Endothelial cell (in vitro differentiated cells): ENCODE data around the gene SSRP1. TPM values are rescaled to one million over a fixed set of nuclear protein-coding genes. Genes with fewer than 3 reads are reported as not detected.

ENCODE experiments used
- DNase-seq: peaks from one replicate; pipeline ENCODE4 v3.0.0; 2021; ENCODE audit warnings: low spot score
- H3K27ac Mint-ChIP-seq: one replicate; pipeline ENCODE4 v1.8.0; 2021; ENCODE audit warnings: mixed read lengths, inconsistent platforms; ENCODE audit not compliant: unreplicated experiment
- H3K27me3 Mint-ChIP-seq: one replicate; pipeline ENCODE4 v1.8.0; 2021; ENCODE audit warnings: mild to moderate bottlenecking, moderate library complexity, mixed read lengths, inconsistent platforms; ENCODE audit not compliant: unreplicated experiment
- H3K36me3 Mint-ChIP-seq: one replicate; pipeline ENCODE4 v1.8.0; 2021; ENCODE audit warnings: mild to moderate bottlenecking, low read depth, mixed read lengths, inconsistent platforms; ENCODE audit not compliant: unreplicated experiment
- H3K4me1 Mint-ChIP-seq: one replicate; pipeline ENCODE4 v1.8.0; 2021; ENCODE audit warnings: mild to moderate bottlenecking, mixed read lengths, inconsistent platforms; ENCODE audit not compliant: unreplicated experiment
- H3K4me3 Mint-ChIP-seq: one replicate; pipeline ENCODE4 v1.8.0; 2021; ENCODE audit warnings: mild to moderate bottlenecking, mixed read lengths, inconsistent platforms; ENCODE audit not compliant: unreplicated experiment
- H3K9me3 Mint-ChIP-seq: one replicate; pipeline ENCODE4 v1.8.0; 2021; ENCODE audit warnings: mixed read lengths, inconsistent platforms; ENCODE audit not compliant: unreplicated experiment
- total RNA-seq: library from RNA; stranded (reverse); fragmentation: NEBNext Ultra II Directional; extraction: Animal tissue kit (Norgen Biotek cat#: 25700); gene quantifications from one replicate; pipeline ENCODE4 v1.2.1, GENCODE V29; 2021; ENCODE audit not compliant: unreplicated experiment
- TF ChIP-seq, protein P1 (sequence below): fragments of 200-600 bp; sonication (generic); IDR thresholded peaks from one replicate; pipeline ENCODE4 v1.5.0; 2021; ENCODE audit warnings: antibody characterized with exemption; ENCODE audit not compliant: unreplicated experiment

Gene SSRP1
- total RNA-seq, 1 donor from 2014 or later = 134 TPM

DNA sequence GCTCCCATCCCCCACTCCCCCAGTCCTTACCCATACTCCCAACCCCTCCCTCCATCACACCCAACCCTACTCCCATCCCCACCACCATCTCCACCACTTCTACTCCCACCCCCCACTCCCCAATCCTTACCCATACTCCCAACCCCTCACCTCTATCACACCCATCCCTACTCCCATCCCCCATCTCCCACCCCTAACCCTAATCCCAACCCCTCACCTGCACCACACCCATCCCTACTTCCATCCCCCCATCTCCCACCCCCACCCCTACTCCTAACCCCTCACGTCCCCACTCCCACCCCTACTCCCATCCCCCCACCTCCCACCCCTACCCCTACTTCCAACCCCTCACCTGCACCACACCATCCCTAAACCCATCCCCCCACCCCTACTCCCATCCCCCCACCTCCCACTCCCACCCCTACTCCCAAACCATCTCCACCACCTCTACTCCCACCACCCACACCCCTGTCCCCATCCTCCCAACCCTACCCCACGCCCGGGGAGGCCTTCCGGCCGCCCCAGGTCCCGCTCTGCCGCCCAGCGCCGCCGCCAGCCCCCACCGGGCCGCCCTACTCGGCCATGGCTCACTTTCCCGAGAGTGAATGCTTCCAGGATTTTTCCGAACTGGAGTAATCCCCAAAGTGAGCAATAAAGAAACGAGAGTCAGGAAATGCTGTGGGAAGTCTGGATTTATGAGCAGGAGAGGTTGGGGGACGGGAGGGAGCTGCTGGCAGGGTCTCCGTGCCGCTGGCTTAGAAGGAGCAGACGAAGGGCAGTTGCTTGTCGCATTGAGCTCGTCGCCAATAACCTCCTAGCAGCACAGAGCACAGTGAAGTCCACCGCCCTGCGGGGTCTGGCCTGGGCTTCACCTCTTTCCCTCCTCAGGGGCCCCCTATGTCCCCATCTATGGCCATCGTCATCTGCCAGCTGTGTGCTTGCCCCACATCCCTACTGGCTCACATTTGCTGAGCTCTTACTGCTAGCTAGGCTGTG, 40.7 kb upstream of the SSRP1 start:
- Mint-ChIP-seq H3K27ac (no peak overlapping the region), H3K4me3 (no peak overlapping the region), H3K4me1 (no peaks in the 10 kb centered on the region), H3K36me3 (no peaks in the 10 kb centered on the region), H3K9me3 (no peaks in the 10 kb centered on the region), H3K27me3 (peaks cover 13% of the 10 kb centered on the region)
- TF ChIP-seq, protein P1, sequence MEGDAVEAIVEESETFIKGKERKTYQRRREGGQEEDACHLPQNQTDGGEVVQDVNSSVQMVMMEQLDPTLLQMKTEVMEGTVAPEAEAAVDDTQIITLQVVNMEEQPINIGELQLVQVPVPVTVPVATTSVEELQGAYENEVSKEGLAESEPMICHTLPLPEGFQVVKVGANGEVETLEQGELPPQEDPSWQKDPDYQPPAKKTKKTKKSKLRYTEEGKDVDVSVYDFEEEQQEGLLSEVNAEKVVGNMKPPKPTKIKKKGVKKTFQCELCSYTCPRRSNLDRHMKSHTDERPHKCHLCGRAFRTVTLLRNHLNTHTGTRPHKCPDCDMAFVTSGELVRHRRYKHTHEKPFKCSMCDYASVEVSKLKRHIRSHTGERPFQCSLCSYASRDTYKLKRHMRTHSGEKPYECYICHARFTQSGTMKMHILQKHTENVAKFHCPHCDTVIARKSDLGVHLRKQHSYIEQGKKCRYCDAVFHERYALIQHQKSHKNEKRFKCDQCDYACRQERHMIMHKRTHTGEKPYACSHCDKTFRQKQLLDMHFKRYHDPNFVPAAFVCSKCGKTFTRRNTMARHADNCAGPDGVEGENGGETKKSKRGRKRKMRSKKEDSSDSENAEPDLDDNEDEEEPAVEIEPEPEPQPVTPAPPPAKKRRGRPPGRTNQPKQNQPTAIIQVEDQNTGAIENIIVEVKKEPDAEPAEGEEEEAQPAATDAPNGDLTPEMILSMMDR = no peak
- no peak for DNase-seq

DNA sequence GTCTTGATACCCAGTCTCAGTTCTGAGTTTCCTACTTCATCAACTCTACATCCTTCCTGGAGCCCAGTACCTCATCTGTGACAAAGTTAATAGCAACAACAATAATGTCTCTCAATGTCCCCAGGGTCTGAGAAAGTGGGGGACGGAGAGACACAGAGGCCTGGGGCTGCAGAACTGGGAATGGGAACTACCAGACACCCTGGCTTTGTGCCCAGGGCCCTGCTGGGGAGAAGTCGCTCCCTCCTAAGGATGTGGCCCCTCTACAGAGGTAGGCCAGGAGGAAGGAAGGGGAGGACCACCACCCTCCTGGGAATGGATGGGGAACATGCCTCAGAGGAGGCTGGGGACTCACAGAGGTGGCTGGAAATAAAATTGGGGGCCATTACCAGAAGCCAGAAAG, 39.8 kb upstream of the SSRP1 start:
- Mint-ChIP-seq H3K4me1 (peaks cover 3% of the 10 kb centered on the region), H3K36me3 (no peaks in the 10 kb centered on the region), H3K27me3 (peaks cover 12% of the 10 kb centered on the region), H3K4me3 (no peak overlapping the region), H3K27ac (no peak overlapping the region), H3K9me3 (no peaks in the 10 kb centered on the region)
- no peak for DNase-seq
- TF ChIP-seq, protein P1 = no peak

DNA sequence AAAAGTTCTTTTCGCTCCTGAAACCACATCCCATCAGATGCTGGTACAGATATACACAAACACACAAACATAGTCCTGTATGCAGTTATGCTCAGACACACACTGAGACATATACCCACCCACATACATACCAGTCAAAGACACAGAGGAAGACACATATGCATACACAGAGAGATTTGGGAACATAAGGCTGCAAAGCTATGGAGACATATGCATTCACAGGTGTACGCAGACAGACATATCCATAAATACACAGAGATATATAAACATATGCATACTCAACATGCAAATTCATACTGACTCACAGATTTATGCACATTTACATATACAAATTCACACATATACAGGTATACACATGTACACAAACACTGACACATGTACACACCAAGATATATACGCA, 39.3 kb upstream of the SSRP1 start:
- TF ChIP-seq, protein P1 = no peak
- Mint-ChIP-seq H3K4me3 (no peak overlapping the region), H3K4me1 (peaks cover 3% of the 10 kb centered on the region), H3K27me3 (peaks cover 9% of the 10 kb centered on the region), H3K36me3 (no peaks in the 10 kb centered on the region), H3K9me3 (no peaks in the 10 kb centered on the region), H3K27ac (no peak overlapping the region)
- DNase-seq = no peak

DNA sequence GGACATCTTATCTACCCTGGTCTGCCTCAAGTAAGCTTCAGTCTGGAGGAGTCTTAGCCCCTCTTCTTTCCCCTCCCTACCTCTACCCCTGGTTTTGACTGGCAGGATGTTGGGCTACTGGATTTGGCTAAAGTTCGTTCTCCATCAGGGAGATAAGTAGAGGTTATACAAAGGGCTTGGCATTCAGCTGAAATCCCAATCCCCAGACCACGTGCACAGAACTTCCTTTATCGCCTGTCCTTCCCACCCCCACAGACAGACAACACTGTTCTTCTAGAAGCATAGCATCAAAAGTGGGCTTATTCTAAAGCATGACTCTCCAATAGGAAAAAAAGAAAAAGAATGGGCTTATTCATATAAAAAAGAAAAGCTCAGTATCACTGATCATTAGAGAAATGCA, 37.5 kb upstream of the SSRP1 start:
- H3K27ac Mint-ChIP-seq = no peak overlapping the region
- peaks cover 3% of the 10 kb centered on the region for H3K4me1 Mint-ChIP-seq
- H3K4me3 Mint-ChIP-seq = no peak overlapping the region
- peaks cover 6% of the 10 kb centered on the region for H3K27me3 Mint-ChIP-seq
- TF ChIP-seq, protein P1 = no peak
- DNase-seq = no peak
- no peaks in the 10 kb centered on the region for H3K9me3 Mint-ChIP-seq
- no peaks in the 10 kb centered on the region for H3K36me3 Mint-ChIP-seq

DNA sequence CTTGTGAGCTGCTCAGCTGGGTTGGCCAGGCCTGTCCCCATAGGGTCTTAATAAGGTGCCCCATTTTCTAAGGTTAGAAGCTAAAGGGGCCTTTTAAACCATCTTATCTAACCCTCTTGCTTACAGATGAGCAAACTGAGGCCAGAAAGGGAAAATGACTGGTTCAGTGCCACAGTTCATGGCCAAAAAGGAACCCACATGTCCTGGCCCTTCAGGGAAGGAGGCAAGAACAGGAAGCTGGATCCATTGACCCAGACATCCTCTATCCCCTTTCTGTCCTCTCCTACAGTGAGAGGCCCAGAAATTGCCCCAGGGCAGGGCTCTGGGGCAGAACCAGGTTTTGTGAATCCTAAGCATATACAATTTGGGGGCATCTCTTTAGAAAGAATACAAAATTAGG, 35.2 kb upstream of the SSRP1 start:
- Mint-ChIP-seq H3K27ac (no peak overlapping the region), H3K4me1 (peaks cover 3% of the 10 kb centered on the region), H3K4me3 (no peak overlapping the region), H3K27me3 (peaks cover 1% of the 10 kb centered on the region), H3K9me3 (no peaks in the 10 kb centered on the region), H3K36me3 (no peaks in the 10 kb centered on the region)
- TF ChIP-seq, protein P1 = no peak
- DNase-seq = no peak
